ENCODE data around the gene SDF4. TPM values are rescaled to one million over a fixed set of nuclear protein-coding genes. Genes with fewer than 3 reads are reported as not detected.

Gene SDF4
- total and polyA plus RNA-seq, 2 of the 8 experiments (the other 6 are each of a cell fraction or from before 2014, with no cell fraction given), result 45.5 to 75.6 TPM

DNA sequence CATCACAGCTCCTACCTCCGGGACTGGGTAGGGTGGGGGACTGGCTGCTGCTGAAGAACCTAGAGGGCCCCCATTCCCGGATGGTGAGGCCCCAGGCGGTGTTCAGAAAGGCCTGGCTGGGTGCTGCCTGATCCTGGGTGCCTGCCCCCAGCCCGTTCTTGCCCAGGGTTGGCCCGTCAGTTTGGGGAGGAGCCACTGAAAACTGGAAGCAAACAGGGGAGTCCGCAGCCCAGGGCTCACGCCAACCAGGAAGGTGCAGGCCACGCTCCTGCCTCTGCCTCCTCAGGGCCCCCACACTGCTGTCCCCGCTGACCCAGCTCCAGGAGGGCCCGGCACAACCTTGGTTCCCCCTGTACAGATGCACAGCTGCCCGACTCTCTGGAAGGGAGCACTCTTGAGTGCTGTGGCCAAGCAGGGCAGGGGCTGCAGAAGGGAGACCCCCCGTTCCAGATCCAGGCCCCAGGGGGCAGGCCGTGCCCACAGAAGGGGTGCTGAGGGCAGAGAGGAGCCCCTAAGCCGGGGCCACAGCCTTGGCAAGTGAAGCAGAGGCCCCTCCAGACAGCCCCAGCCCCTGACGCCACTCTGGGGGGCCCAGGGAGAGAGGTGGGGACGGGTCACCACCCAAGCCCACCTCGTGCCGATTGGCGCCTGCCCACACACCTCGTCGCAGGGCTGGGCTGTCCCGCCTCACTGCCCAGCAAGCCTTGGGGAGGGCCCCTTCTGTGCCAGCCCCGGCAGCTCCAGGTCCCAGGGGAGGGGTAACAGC lies 9.2 kb upstream of the SDF4 start (continued):
- TF ChIP-seq CTBP2 (IDR thresholded peaks at IDR 0.05; ENCODE audit: borderline replicate concordance, insufficient read depth, insufficient read length, low read length), result no peak
- TF ChIP-seq ATF3 (IDR thresholded peaks at IDR 0.05; ENCODE audit: insufficient read depth, low read depth, low read length), result no peak
- TF ChIP-seq BCL11A (IDR thresholded peaks at IDR 0.05; ENCODE audit: low read depth in 2 of 2, low read length in 2 of 2), result no peak
- TF ChIP-seq TBP (IDR thresholded peaks at IDR 0.05; ENCODE audit: low read depth, low read length), result no peak
- no peak for TF ChIP-seq CTCF (IDR thresholded peaks at IDR 0.05; ENCODE audit: control extremely low read depth in 1 of 3, insufficient read depth in 1 of 3, low read depth in 1 of 3, low read length in 3 of 3)
- no peak for TF ChIP-seq GABPA (IDR thresholded peaks at IDR 0.05; ENCODE audit: borderline replicate concordance, insufficient read depth, low read length)
- no peak for TF ChIP-seq RBBP5 (IDR thresholded peaks at IDR 0.05; ENCODE audit: borderline replicate concordance, low read depth, low read length)

Measured in H1 (cell line).